CD14-positive monocyte (primary cell): ENCODE results near the gene VAV2. TPM values are rescaled to one million over a fixed set of nuclear protein-coding genes. Genes with fewer than 3 reads are reported as not detected.

Source experiments
- DNase-seq, 3 donors: peaks; one replicate each; pipeline ENCODE4 v3.0.0-alpha.2; 2011 to 2022
- H2AFZ ChIP-seq: 2 replicates; pipeline ENCODE4 v1.6.0; 2012; ENCODE audit warnings: mild to moderate bottlenecking, low read depth, low read length, inconsistent platforms; ENCODE audit not compliant: insufficient read depth, poor library complexity, severe bottlenecking
- H3K27ac ChIP-seq, 2 donors: 1 replicate in 1 of 2; 2 replicates in 1 of 2; pipeline ENCODE4 v1.5.1; 2012 to 2013; ENCODE audit warnings: low read length in 2 of 2, control low read depth in 1 of 2, inconsistent platforms in 1 of 2, low read depth in 1 of 2, mild to moderate bottlenecking in 1 of 2
- H3K27me3 ChIP-seq, 2 donors: one replicate each; pipeline versions ENCODE4 v1.6.0 to v1.6.1; 2011 to 2013; ENCODE audit warnings: low read length in 2 of 2; ENCODE audit not compliant: control insufficient read depth in 2 of 2, insufficient read depth in 2 of 2
- H3K36me3 ChIP-seq, 2 donors: replicated peaks in 1 of 2; 1 replicate in 1 of 2; 2 replicates in 1 of 2; pipeline versions ENCODE4 v1.5.1 to v1.6.1; 2012 to 2013; ENCODE audit warnings: low read length in 2 of 2, control low read depth in 1 of 2, inconsistent platforms in 1 of 2, mild to moderate bottlenecking in 1 of 2; ENCODE audit not compliant: insufficient read depth in 2 of 2, control insufficient read depth in 1 of 2
- H3K4me1 ChIP-seq, 2 donors: 1 replicate in 1 of 2; 2 replicates in 1 of 2; pipeline versions ENCODE4 v1.5.1 to v1.6.1; 2012 to 2013; ENCODE audit warnings: low read length in 2 of 2, control low read depth in 1 of 2, inconsistent platforms in 1 of 2, mild to moderate bottlenecking in 1 of 2, moderate library complexity in 1 of 2; ENCODE audit not compliant: insufficient read depth in 2 of 2, control insufficient read depth in 1 of 2
- H3K4me2 ChIP-seq: replicated peaks from 2 replicates; pipeline ENCODE3; 2012; ENCODE audit warnings: low read length, moderate library complexity, mild to moderate bottlenecking; ENCODE audit not compliant: poor library complexity, severe bottlenecking; ENCODE audit errors: extremely low read depth
- H3K4me3 ChIP-seq, 3 experiments: fragments of 200-600 bp in 1 of 3; sonication (generic) in 1 of 3; replicated peaks in 1 of 3; 1 replicate in 2 of 3; 2 replicates in 1 of 3; pipeline ENCODE4 v1.5.1; 2011 to 2013; ENCODE audit warnings: low read length in 3 of 3, mild to moderate bottlenecking in 3 of 3, control low read depth in 2 of 3, low read depth in 2 of 3, inconsistent platforms in 1 of 3, moderate library complexity in 1 of 3
- H3K79me2 ChIP-seq: 2 replicates; pipeline ENCODE4 v1.6.0; 2012; ENCODE audit warnings: mild to moderate bottlenecking, control low read depth, inconsistent platforms, low read length, moderate library complexity; ENCODE audit not compliant: insufficient read depth
- H3K9ac ChIP-seq: 2 replicates; pipeline ENCODE4 v1.6.0; 2017; ENCODE audit warnings: low read length, mild to moderate bottlenecking; ENCODE audit not compliant: insufficient read depth, poor library complexity, severe bottlenecking
- H3K9me3 ChIP-seq, 2 donors: replicated peaks in 1 of 2; 1 replicate in 1 of 2; 2 replicates in 1 of 2; pipeline versions ENCODE4 v1.5.1 to v1.6.1; 2012 to 2013; ENCODE audit warnings: low read length in 2 of 2, control low read depth in 1 of 2; ENCODE audit not compliant: control insufficient read depth in 1 of 2, insufficient read depth in 1 of 2
- H4K20me1 ChIP-seq: 2 replicates; pipeline ENCODE4 v1.6.0; 2012; ENCODE audit warnings: mild to moderate bottlenecking, low read length, control low read depth, moderate library complexity; ENCODE audit not compliant: insufficient read depth
- H3K27ac Mint-ChIP-seq, 7 donors: one replicate each; pipeline ENCODE4 v1.8.0; 2020; ENCODE audit warnings: mild to moderate bottlenecking in 7 of 7, mixed read lengths in 7 of 7, moderate library complexity in 6 of 7, inconsistent platforms in 2 of 7
- H3K27me3 Mint-ChIP-seq, 3 donors: one replicate each; pipeline ENCODE4 v1.8.0; 2021 to 2022; ENCODE audit warnings: low read depth in 3 of 3, mild to moderate bottlenecking in 3 of 3, mixed read lengths in 3 of 3, moderate library complexity in 3 of 3, inconsistent platforms in 1 of 3
- H3K36me3 Mint-ChIP-seq, 2 donors: one replicate each; pipeline ENCODE4 v1.8.0; 2020; ENCODE audit warnings: mixed read lengths in 2 of 2, inconsistent platforms in 1 of 2, mild to moderate bottlenecking in 1 of 2
- H3K4me1 Mint-ChIP-seq: one replicate; pipeline ENCODE4 v1.8.0; 2020; ENCODE audit warnings: mild to moderate bottlenecking, mixed read lengths
- H3K4me3 Mint-ChIP-seq, 2 donors: one replicate each; pipeline ENCODE4 v1.8.0; 2020; ENCODE audit warnings: mild to moderate bottlenecking in 2 of 2, mixed read lengths in 2 of 2, moderate library complexity in 1 of 2
- H3K9me3 Mint-ChIP-seq, 7 donors: one replicate each; pipeline ENCODE4 v1.8.0; 2020 to 2022; ENCODE audit warnings: mixed read lengths in 7 of 7, mild to moderate bottlenecking in 6 of 7, moderate library complexity in 6 of 7, inconsistent platforms in 2 of 7
- CTCF ChIP-seq: fragments of 200-600 bp; IDR thresholded peaks from one replicate; pipeline ENCODE4 v1.8.0; 2022; ENCODE audit warnings: antibody characterized with exemption, mild to moderate bottlenecking
- WGBS: methylation state at CpG from one replicate; pipeline ENCODE4 v1.1.5; 2013; ENCODE audit warnings: missing lambda C conversion rate; ENCODE audit not compliant: insufficient coverage; 5-methylcytosine and 5-hydroxymethylcytosine counted together
- intact Hi-C, 2 donors: fragments of 100-400 bp; cut with micrococcal nuclease; formaldehyde crosslinking; loops; one replicate each; pipeline versions ENCODE4 v1.15.0 to v1.15.1; 2023
- polyA plus RNA-seq, 3 donors: library from polyadenylated mRNA; depleted of rRNA in 1 of 3; unstranded in 2 of 3; stranded (reverse) in 1 of 3; fragments of 300-500 nt in 2 of 3; fragments of >200 nt in 1 of 3; fragmentation: Illumina TruSeq in 2 of 3; gene quantifications; 1 replicate in 2 of 3; 2 replicates in 1 of 3; pipeline ENCODE4 v1.2.3, GENCODE V29; 2012 to 2021

VAV2 gene
- polyA plus RNA-seq, 3 donors: 2.3 to 13.6 (median 2.3) TPM

GRCh38 chr9:134005381-134005780 lies 13.3 kb upstream of the VAV2 start:
- intact Hi-C loops: no loop called here
- no peaks in the 10 kb centered on the region for H3K27me3 ChIP-seq

GRCh38 chr9:134004881-134005280 lies 12.8 kb upstream of the VAV2 start:
- Histone ChIP-seq H3K4me2 (no peak overlapping the region), H3K79me2 (no peaks in the 10 kb centered on the region), H3K9me3 (no peaks in the 10 kb centered on the region), H3K9ac (no peak overlapping the region), H3K4me1 (no peaks in the 10 kb centered on the region), H3K27me3 (no peaks in the 10 kb centered on the region), H3K4me3 (no peak overlapping the region), H3K27ac (no peak overlapping the region), H3K36me3 (no peaks in the 10 kb centered on the region), H2AFZ (no peak overlapping the region), H4K20me1 (no peaks in the 10 kb centered on the region)
- no peak overlapping the region for H3K27ac Mint-ChIP-seq
- H3K9me3 Mint-ChIP-seq: peaks cover 0 to 2% (median 0%) of the 10 kb centered on the region in 7 donors
- peaks cover 11 to 26% (median 13%) of the 10 kb centered on the region in 3 donors for H3K27me3 Mint-ChIP-seq
- DNase-seq: no peak
- WGBS: 94% methylated on average over 12 of the region's 14 CpGs
- H3K36me3 Mint-ChIP-seq: no peaks in the 10 kb centered on the region
- H3K4me3 Mint-ChIP-seq: no peak overlapping the region
- TF ChIP-seq CTCF: no peak
- no peaks in the 10 kb centered on the region for H3K4me1 Mint-ChIP-seq
- intact Hi-C loops: no loop called here

More at GRCh38 chr9:134005381-134005780, 13.3 kb upstream of the VAV2 start:
- H3K27ac ChIP-seq: no peak overlapping the region
- H3K4me1 Mint-ChIP-seq: no peaks in the 10 kb centered on the region
- H3K4me3 Mint-ChIP-seq: no peak overlapping the region
- H3K36me3 ChIP-seq: no peaks in the 10 kb centered on the region
- no peak for DNase-seq
- H3K36me3 Mint-ChIP-seq: no peaks in the 10 kb centered on the region
- peaks cover 15 to 29% (median 18%) of the 10 kb centered on the region in 3 donors for H3K27me3 Mint-ChIP-seq
- no peaks in the 10 kb centered on the region for H3K4me1 ChIP-seq
- H4K20me1 ChIP-seq: no peaks in the 10 kb centered on the region
- H3K9me3 ChIP-seq: no peaks in the 10 kb centered on the region
- H3K4me2 ChIP-seq: no peak overlapping the region
- peaks cover 0 to 4% (median 0%) of the 10 kb centered on the region in 7 donors for H3K9me3 Mint-ChIP-seq
- 92% methylated on average over 8 of the region's 8 CpGs for WGBS
- no peak overlapping the region for H3K4me3 ChIP-seq
- no peak overlapping the region for H3K27ac Mint-ChIP-seq
- no peaks in the 10 kb centered on the region for H3K79me2 ChIP-seq
- H2AFZ ChIP-seq: no peak overlapping the region
- no peak for TF ChIP-seq CTCF
- H3K9ac ChIP-seq: no peak overlapping the region
